ENCODE results near the gene NTMT2.

Gene NTMT2

GRCh38 chr1:170217517-170218256, 71.9 kb downstream of the NTMT2 start:
- TF ChIP-seq, protein P1, sequence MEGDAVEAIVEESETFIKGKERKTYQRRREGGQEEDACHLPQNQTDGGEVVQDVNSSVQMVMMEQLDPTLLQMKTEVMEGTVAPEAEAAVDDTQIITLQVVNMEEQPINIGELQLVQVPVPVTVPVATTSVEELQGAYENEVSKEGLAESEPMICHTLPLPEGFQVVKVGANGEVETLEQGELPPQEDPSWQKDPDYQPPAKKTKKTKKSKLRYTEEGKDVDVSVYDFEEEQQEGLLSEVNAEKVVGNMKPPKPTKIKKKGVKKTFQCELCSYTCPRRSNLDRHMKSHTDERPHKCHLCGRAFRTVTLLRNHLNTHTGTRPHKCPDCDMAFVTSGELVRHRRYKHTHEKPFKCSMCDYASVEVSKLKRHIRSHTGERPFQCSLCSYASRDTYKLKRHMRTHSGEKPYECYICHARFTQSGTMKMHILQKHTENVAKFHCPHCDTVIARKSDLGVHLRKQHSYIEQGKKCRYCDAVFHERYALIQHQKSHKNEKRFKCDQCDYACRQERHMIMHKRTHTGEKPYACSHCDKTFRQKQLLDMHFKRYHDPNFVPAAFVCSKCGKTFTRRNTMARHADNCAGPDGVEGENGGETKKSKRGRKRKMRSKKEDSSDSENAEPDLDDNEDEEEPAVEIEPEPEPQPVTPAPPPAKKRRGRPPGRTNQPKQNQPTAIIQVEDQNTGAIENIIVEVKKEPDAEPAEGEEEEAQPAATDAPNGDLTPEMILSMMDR (IDR thresholded peaks at IDR 0.05; ENCODE audit: borderline replicate concordance, insufficient read depth, low read depth, low read length) = no peak
- no peak overlapping the region for H3K4me3 ChIP-seq (ENCODE audit: low read depth, low read length)

GRCh38 chr1:170218257-170218650, 72.5 kb downstream of the NTMT2 start:
- H3K4me3 ChIP-seq (ENCODE audit: low read depth, low read length) = no peak overlapping the region
- TF ChIP-seq, protein P1 (IDR thresholded peaks at IDR 0.05; ENCODE audit: borderline replicate concordance, insufficient read depth, low read depth, low read length) = no peak
